GM18873 (cell line): ENCODE results near the gene PPP4C.
"Not testable (repeated sequence)": the region's sequence is repeated elsewhere in the genome, so short reads cannot be mapped to it uniquely, and the experiment has no call there.

ENCODE experiments used
- ATAC-seq: cut with Tn5 transposase; IDR thresholded peaks from one replicate; pipeline ENCODE4 v1.9.1; 2021; ENCODE audit warnings: mild to moderate bottlenecking, moderate library complexity, moderate number of reproducible peaks; ENCODE audit not compliant: unreplicated experiment, low FRiP score

The PPP4C gene

GRCh38 chr16:30095166-30096078 lies 19.6 kb downstream of the PPP4C start:
- no peak for ATAC-seq

GRCh38 chr16:30096105-30096861 lies 20.5 kb downstream of the PPP4C start, which contains the start of gene YPEL3:
Gene YPEL3 (minus strand): TSS chr16:30096213. CDS start chr16:30095482, 731 bp downstream.
- ATAC-seq: no peak

GRCh38 chr16:30096862-30097563 lies 21.2 kb downstream of the PPP4C start:
- no peak for ATAC-seq

- ATAC-seq: no peak
Measured at GRCh38 chr16:30104090-30104489, 28.3 kb downstream of the PPP4C start.

- no peak for ATAC-seq
Measured at GRCh38 chr16:30104492-30104891, 28.7 kb downstream of the PPP4C start.

- ATAC-seq: no peak
Measured at GRCh38 chr16:30108059-30108850, 32.5 kb downstream of the PPP4C start.

- no peak for ATAC-seq
Measured at GRCh38 chr16:30110661-30111060, 34.9 kb downstream of the PPP4C start.

- ATAC-seq: no peak
Measured at GRCh38 chr16:30112197-30113030, 36.6 kb downstream of the PPP4C start.

- ATAC-seq: no peak
Measured at GRCh38 chr16:30113031-30113710, 37.4 kb downstream of the PPP4C start, which contains the start of gene GDPD3. Gene GDPD3 (minus strand): TSS chr16:30113537. CDS start chr16:30113478, 59 bp downstream.

GRCh38 chr16:30113711-30114333 lies 38.0 kb downstream of the PPP4C start:
- ATAC-seq: no peak

- no peak for ATAC-seq
Measured at GRCh38 chr16:30114411-30114810, 38.6 kb downstream of the PPP4C start.

GRCh38 chr16:30114833-30115232 lies 39.0 kb downstream of the PPP4C start:
- not testable (repeated sequence) for ATAC-seq

GRCh38 chr16:30115238-30115637 lies 39.4 kb downstream of the PPP4C start:
- ATAC-seq: no peak

GRCh38 chr16:30116291-30117207 lies 40.8 kb downstream of the PPP4C start:
- ATAC-seq: no peak

GRCh38 chr16:30117768-30118167 lies 42.0 kb downstream of the PPP4C start:
- ATAC-seq: no peak

GRCh38 chr16:30119428-30119827 lies 43.6 kb downstream of the PPP4C start:
- no peak for ATAC-seq
